Measurements from ENCODE around the gene SPHK1.

Gene SPHK1

GRCh38 chr17:76350463-76350862 lies 33.9 kb upstream of the SPHK1 start (continued):
- TF ChIP-seq CSRNP3 (CRISPR knock-in tag; IDR thresholded peaks at IDR 0.05) (no peak), TOX (CRISPR knock-in tag; IDR thresholded peaks at IDR 0.05; ENCODE audit: borderline replicate concordance) (no peak)

- ATAC-seq = no peak
- no peak for TF ChIP-seq SNAI2 (CRISPR knock-in tag; IDR thresholded peaks at IDR 0.05)
- no peak for TF ChIP-seq TCF4 (CRISPR knock-in tag; IDR thresholded peaks at IDR 0.05; ENCODE audit: borderline replicate concordance)
- TF ChIP-seq CREB5 (CRISPR knock-in tag; IDR thresholded peaks at IDR 0.05; ENCODE audit: low read depth) = no peak
- no peak for TF ChIP-seq ISL1 (CRISPR knock-in tag; IDR thresholded peaks at IDR 0.05)
- no peak for TF ChIP-seq TOX (CRISPR knock-in tag; IDR thresholded peaks at IDR 0.05; ENCODE audit: borderline replicate concordance)
- no peak for TF ChIP-seq PPARA (CRISPR knock-in tag; IDR thresholded peaks at IDR 0.05; ENCODE audit: borderline replicate concordance)
- no peak for TF ChIP-seq CSDC2 (CRISPR knock-in tag; IDR thresholded peaks at IDR 0.05)
- TF ChIP-seq ESRRG (CRISPR knock-in tag; IDR thresholded peaks at IDR 0.05) = no peak
- TF ChIP-seq PATZ1 (CRISPR knock-in tag; IDR thresholded peaks at IDR 0.05; ENCODE audit: borderline replicate concordance) = no peak
- no peak for TF ChIP-seq ZNF70 (CRISPR knock-in tag; IDR thresholded peaks at IDR 0.05)
- no peak for TF ChIP-seq ZNF8 (CRISPR knock-in tag; IDR thresholded peaks at IDR 0.05)
- TF ChIP-seq BACH2 (CRISPR knock-in tag; IDR thresholded peaks at IDR 0.05; ENCODE audit: borderline replicate concordance) = no peak
- TF ChIP-seq ARNTL (CRISPR knock-in tag; IDR thresholded peaks at IDR 0.05; ENCODE audit: borderline replicate concordance, low read depth) = no peak
- no peak for TF ChIP-seq OSR1 (CRISPR knock-in tag; IDR thresholded peaks at IDR 0.05)
- no peak for TF ChIP-seq ZFP3 (CRISPR knock-in tag; IDR thresholded peaks at IDR 0.05)
- TF ChIP-seq ZFP30 (CRISPR knock-in tag; IDR thresholded peaks at IDR 0.05) = no peak
Measured at GRCh38 chr17:76351526-76352071, 32.8 kb upstream of the SPHK1 start.

DNA sequence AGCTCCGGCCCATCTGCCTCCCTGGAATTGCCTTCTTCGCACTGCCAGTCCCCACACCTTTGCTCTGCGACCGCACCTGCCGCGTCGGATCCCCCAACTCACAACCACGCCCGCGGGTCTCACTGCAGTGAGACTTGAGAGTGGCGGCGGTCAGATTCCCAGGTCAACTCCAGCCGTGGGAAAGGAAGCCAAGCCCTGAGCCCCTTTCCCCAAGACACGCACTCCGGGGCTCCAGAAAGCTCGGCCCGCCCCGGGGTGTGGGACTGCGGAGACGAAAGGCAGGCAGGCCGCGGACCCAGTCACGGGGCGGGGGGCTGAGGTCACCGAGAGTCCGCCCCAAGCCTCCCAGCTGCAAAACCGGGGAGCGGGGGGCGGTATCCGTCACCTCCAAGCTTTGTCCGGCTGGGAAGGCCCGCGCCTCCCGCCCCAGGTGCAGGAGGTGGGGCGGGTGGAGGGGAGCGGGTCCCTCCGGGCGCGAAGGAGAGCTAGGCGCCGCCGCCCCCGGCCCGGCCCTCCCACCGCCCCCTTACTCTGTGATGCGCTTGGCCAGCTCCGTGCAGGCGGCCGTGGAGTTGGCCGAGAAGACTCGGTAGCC lies 31.3 kb upstream of the SPHK1 start:
- ATAC-seq = peak; percentile 46
- TF ChIP-seq SNAI2 (CRISPR knock-in tag; IDR thresholded peaks at IDR 0.05) (no peak), RARB (CRISPR knock-in tag; IDR thresholded peaks at IDR 0.05) (no peak), ZNF8 (CRISPR knock-in tag; IDR thresholded peaks at IDR 0.05) (no peak), TOX (CRISPR knock-in tag; IDR thresholded peaks at IDR 0.05; ENCODE audit: borderline replicate concordance) (no peak), TCF4 (CRISPR knock-in tag; IDR thresholded peaks at IDR 0.05; ENCODE audit: borderline replicate concordance) (no peak), CSDC2 (CRISPR knock-in tag; IDR thresholded peaks at IDR 0.05) (no peak), ZC3H10 (CRISPR knock-in tag; IDR thresholded peaks at IDR 0.05) (no peak), ESRRG (CRISPR knock-in tag; IDR thresholded peaks at IDR 0.05) (no peak), CSRNP3 (CRISPR knock-in tag; IDR thresholded peaks at IDR 0.05) (no peak), ZNF565 (CRISPR knock-in tag; conservative IDR thresholded peaks at IDR 0.05; ENCODE audit: low read depth) (no peak), OSR1 (CRISPR knock-in tag; IDR thresholded peaks at IDR 0.05) (no peak)

- ATAC-seq = peak; percentile 98
- TF ChIP-seq ARNTL (CRISPR knock-in tag; IDR thresholded peaks at IDR 0.05; ENCODE audit: borderline replicate concordance, low read depth) (peak; percentile 71; the same call in 1 of the 2 replicates), RARB (CRISPR knock-in tag; IDR thresholded peaks at IDR 0.05) (no peak), PPARA (CRISPR knock-in tag; IDR thresholded peaks at IDR 0.05; ENCODE audit: borderline replicate concordance) (peak; percentile 86), ZNF70 (CRISPR knock-in tag; IDR thresholded peaks at IDR 0.05) (no peak; the same call in 1 of the 2 replicates), PATZ1 (CRISPR knock-in tag; IDR thresholded peaks at IDR 0.05; ENCODE audit: borderline replicate concordance) (no peak), TOX (CRISPR knock-in tag; IDR thresholded peaks at IDR 0.05; ENCODE audit: borderline replicate concordance) (no peak), ZFP3 (CRISPR knock-in tag; IDR thresholded peaks at IDR 0.05) (peak; percentile 89; the same call in 1 of the 2 replicates), ZC3H10 (CRISPR knock-in tag; IDR thresholded peaks at IDR 0.05) (no peak), BACH2 (CRISPR knock-in tag; IDR thresholded peaks at IDR 0.05; ENCODE audit: borderline replicate concordance) (no peak), ZNF565 (CRISPR knock-in tag; conservative IDR thresholded peaks at IDR 0.05; ENCODE audit: low read depth) (peak; percentile 87), ZNF8 (CRISPR knock-in tag; IDR thresholded peaks at IDR 0.05) (peak; percentile 54; the same call in 1 of the 2 replicates), CREB5 (CRISPR knock-in tag; IDR thresholded peaks at IDR 0.05; ENCODE audit: low read depth) (no peak), ZFP30 (CRISPR knock-in tag; IDR thresholded peaks at IDR 0.05) (0 out of 2 replicates have a peak, but pooled peaks have one; percentile 28)
Measured at GRCh38 chr17:76353599-76354316, 30.7 kb upstream of the SPHK1 start, which contains the start of gene PRPSAP1. Gene PRPSAP1 (minus strand): TSS chr17:76353916. CDS start chr17:76353703, 213 bp downstream.

Data from SK-N-SH treated with all-trans-retinoic acid at 6 μM for 48 hours (cell line).